GM12892 (cell line): Measurements from ENCODE around the gene CHI3L1.

Experiments
- POLR2AphosphoS5 ChIP-seq: IDR thresholded peaks from 2 replicates; pipeline ENCODE4 v1.6.1; 2011; ENCODE audit warnings: low read depth, low read length, control low read depth
- TAF1 ChIP-seq: IDR thresholded peaks from 2 replicates; pipeline ENCODE4 v1.6.1; 2011; ENCODE audit warnings: low read depth, mild to moderate bottlenecking, control low read depth, low read length, borderline replicate concordance

DNA sequence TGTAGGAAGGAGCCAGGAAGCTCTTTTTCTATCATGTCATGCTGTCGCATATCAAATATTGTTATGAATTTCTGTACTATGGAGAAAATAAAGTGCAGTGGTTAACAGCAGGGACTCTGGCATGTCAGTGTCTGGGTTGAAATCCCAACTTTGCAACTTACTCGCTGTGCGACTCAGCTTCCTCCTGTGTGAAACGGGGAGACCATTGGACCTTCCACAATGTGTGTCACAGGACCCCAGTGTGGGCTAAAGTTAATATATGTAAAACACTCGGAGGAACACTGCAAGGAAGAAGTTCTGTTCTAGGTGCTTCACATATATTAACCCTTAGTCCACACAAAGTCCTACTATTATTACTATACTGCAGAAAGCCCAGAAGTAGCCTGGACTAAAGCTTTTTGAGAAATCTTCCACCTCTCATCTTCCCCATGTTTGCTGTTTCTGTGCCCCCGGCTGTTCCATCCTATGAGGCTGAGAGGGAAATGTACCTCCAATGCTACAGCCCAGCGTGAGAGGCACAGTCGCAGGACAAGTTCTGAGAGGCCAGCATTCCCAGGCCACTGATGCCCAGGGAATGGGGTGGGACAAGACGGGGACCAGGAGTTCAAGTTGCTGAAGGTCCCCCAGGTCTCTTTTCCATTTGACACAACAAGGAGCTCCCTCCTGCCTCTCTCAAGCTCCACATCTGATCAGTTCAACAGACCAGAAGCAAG, 41.0 kb upstream of the CHI3L1 start:
- TF ChIP-seq POLR2AphosphoS5 (no peak), TAF1 (no peak)
